HG03575 (cell line): ENCODE results near the gene DTNBP1.

Source experiments
- ATAC-seq: cut with Tn5 transposase; IDR thresholded peaks from one replicate; pipeline ENCODE4 v1.9.1; 2021; ENCODE audit not compliant: unreplicated experiment, insufficient number of reproducible peaks, low FRiP score; ENCODE audit errors: extremely low read depth

Gene DTNBP1

GRCh38 chr6:15511248-15512125, 151.3 kb downstream of the DTNBP1 start:
- ATAC-seq = no peak

GRCh38 chr6:15510536-15511247, 152.1 kb downstream of the DTNBP1 start:
- no peak for ATAC-seq

DNA sequence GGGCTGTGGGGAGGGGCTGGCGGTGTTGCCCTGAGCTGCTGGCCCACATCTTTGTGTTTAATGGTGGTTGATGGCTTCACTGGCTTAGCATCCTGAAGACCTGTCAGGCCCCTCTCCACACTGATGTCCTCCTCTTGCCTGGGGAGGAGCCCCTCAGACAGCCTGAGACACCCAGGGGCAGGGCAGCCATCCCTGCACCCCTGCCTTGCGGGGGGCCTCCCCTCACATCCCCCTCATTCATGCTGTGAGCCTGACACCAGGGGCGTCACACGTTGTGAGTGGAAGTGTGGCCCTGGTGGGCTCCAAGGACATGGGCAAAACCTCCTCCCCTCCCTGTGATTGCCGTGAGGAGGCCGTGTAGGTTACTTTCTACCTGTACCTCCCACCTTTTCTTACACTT, 152.7 kb downstream of the DTNBP1 start:
- no peak for ATAC-seq

- ATAC-seq = no peak
These were observed 153.4 kb downstream of the DTNBP1 start for GRCh38 chr6:15509335-15509933.

DNA sequence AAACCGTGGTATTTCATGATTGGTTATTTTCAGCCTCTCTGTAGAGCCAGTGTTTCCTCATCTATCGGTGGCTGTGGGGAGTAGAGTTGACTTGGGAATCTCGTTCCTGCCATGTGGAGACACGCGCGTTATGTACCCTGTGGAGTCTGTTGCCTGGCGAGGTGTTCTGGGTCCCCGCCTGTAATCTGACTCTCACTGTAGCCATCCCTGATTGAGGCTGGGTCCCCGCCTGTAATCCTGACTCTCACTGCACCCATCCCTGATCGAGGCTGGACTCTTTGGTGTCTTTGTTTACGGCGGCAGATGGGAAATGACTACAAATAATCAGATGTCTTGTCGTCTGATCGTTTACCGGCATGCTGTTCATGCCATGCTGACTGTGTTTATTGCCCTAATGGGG, 153.9 kb downstream of the DTNBP1 start:
- ATAC-seq = no peak

DNA sequence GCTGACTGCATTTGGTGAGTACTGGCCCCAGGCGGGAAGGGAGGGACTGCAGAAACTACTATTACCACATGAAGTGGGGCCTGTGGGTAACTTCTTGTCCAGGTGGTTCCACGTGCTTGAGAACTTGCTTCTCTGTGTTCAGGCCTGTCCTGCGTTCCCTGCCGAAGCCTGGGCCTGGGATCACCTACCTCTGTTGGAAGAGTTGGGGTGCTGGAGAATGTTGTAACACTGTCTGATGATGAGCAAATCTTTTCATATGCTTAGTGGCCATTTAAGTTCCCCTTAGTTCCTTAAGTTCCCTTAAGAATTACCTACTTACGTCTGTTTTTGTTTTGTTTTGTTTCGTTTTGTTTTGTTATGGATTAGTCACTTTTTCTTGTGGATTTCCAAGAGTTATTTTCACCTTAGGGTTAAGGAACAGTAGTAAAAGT, 154.4 kb downstream of the DTNBP1 start:
- no peak for ATAC-seq

- ATAC-seq = no peak
These were observed 155.1 kb downstream of the DTNBP1 start for GRCh38 chr6:15507746-15508145.

- ATAC-seq = no peak
These were observed 155.6 kb downstream of the DTNBP1 start for GRCh38 chr6:15507221-15507620.

DNA sequence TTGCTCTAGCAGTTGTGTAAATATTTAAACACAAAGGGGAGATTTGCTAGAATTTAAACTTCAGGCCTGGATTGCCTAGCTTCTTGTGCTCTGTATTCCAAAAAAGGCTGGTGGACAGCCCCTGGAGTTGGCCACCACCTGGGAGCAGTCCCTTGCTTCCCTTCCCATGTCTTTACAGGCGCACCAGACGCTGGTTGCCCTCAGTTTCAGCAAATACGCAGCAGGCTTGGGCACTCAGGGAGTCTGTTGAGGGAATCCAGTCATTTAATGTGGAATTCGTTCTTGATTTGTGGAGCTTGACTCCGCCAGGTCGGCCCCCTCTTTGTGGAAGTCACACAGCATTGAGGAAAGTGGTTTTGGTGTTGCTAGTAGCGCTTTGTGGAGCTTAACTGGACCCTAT, 156.8 kb downstream of the DTNBP1 start:
- ATAC-seq = no peak

GRCh38 chr6:15505463-15505918, 157.3 kb downstream of the DTNBP1 start:
- no peak for ATAC-seq

GRCh38 chr6:15504581-15505350, 158.1 kb downstream of the DTNBP1 start:
- ATAC-seq = no peak

DNA sequence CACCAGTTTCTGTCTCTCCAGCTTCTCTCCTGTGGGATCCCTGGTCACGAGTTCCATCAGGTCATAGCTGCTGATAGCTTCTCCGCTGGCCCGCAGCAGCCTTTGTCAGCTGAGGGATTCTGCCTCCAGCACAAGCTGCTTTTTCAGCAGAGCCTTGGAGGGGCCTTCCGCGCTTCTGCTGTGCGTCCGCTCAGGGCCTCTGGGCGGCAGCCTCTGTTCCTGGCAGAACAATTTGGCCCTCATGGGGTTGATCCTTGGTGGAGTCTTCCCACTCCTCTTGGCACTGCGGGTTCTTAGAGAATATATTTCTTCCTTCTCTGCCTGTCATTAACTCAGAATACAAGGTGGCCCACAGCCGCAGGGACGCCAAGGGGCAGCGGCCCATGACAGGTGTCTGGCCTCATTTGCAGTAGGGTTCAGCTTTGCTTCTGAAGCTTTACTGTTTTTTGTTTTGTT, 158.8 kb downstream of the DTNBP1 start:
- ATAC-seq = no peak

- ATAC-seq = no peak
These were observed 159.5 kb downstream of the DTNBP1 start for GRCh38 chr6:15503346-15503680.

- no peak for ATAC-seq
These were observed 160.1 kb downstream of the DTNBP1 start for GRCh38 chr6:15502446-15503345.

GRCh38 chr6:15501826-15502445, 160.9 kb downstream of the DTNBP1 start:
- ATAC-seq = no peak

GRCh38 chr6:15500901-15501825, 161.7 kb downstream of the DTNBP1 start:
- no peak for ATAC-seq
